HUDEP-2 (cell line): ENCODE data around the gene FARP2.
"Not testable (repeated sequence)": the region's sequence is repeated elsewhere in the genome, so short reads cannot be mapped to it uniquely, and the experiment has no call there.

ENCODE experiments used
- DNase-seq, 76 experiments: peaks; one replicate each; lab custom pipeline; 2025; ENCODE audit not compliant: unreplicated experiment in 76 of 76; lab: John Stamatoyannopoulos, UW

Gene FARP2

GRCh38 chr2:241355983-241356870 is at the start of gene FARP2:
Gene FARP2 (plus strand): TSS chr2:241356285. CDS start chr2:241373108, 16,823 bp downstream.
- peak in 75 of 76 experiments; percentile 44 to 97 (median 91) for DNase-seq

- no peak for DNase-seq
These were observed 49.0 kb upstream of the FARP2 start for GRCh38 chr2:241307055-241307454.

GRCh38 chr2:241308267-241308666 is 47.8 kb upstream of the FARP2 start:
- DNase-seq, result no peak

- no peak for DNase-seq
These were observed 47.1 kb upstream of the FARP2 start for GRCh38 chr2:241308832-241309500.

GRCh38 chr2:241309684-241310117 is 46.4 kb upstream of the FARP2 start:
- no peak for DNase-seq

- DNase-seq, result no peak
These were observed 45.0 kb upstream of the FARP2 start for GRCh38 chr2:241310917-241311566.

GRCh38 chr2:241312082-241312481 is 44.0 kb upstream of the FARP2 start:
- DNase-seq, result no peak

- no peak for DNase-seq
These were observed 42.5 kb upstream of the FARP2 start for GRCh38 chr2:241313543-241314095.

GRCh38 chr2:241314226-241315092 is 41.6 kb upstream of the FARP2 start:
- peak in 22 of 76 experiments; percentile 42 to 73 (median 56) for DNase-seq

- DNase-seq, result peak in 75 of 76 experiments; percentile 36 to 99 (median 98)
These were observed 40.8 kb upstream of the FARP2 start, which contains the start of gene HDLBP for GRCh38 chr2:241315093-241315878. Gene HDLBP (minus strand): TSS chr2:241315672. CDS start chr2:241266869, 48,803 bp downstream.

- DNase-seq, result peak in 48 of 76 experiments; percentile 35 to 89 (median 64)
These were observed 40.0 kb upstream of the FARP2 start, which contains the start of gene SEPTIN2 for GRCh38 chr2:241315879-241316631. Gene SEPTIN2 (plus strand): TSS chr2:241315925. CDS start chr2:241324233, 8,308 bp downstream.

GRCh38 chr2:241316825-241317224 is 39.3 kb upstream of the FARP2 start:
- no peak for DNase-seq

GRCh38 chr2:241317391-241317790 is 38.7 kb upstream of the FARP2 start:
- no peak for DNase-seq

GRCh38 chr2:241318830-241319229 is 37.3 kb upstream of the FARP2 start:
- not testable (repeated sequence) for DNase-seq

- DNase-seq, result no peak
These were observed 35.7 kb upstream of the FARP2 start for GRCh38 chr2:241320394-241320793.

GRCh38 chr2:241321033-241321432 is 35.1 kb upstream of the FARP2 start:
- no peak for DNase-seq

GRCh38 chr2:241321886-241322285 is 34.2 kb upstream of the FARP2 start:
- no peak for DNase-seq

- no peak for DNase-seq
These were observed 32.3 kb upstream of the FARP2 start for GRCh38 chr2:241323778-241324177.
